Esophagus squamous epithelium (tissue), 4 donors: ENCODE data around the gene ZNF862.

Experiments
- POLR2A ChIP-seq, 4 donors: fragments of 450-650 bp; IDR thresholded peaks; one replicate each; pipeline ENCODE4 v1.6.1; 2017; ENCODE audit warnings: antibody characterized with exemption in 4 of 4, mild to moderate bottlenecking in 4 of 4, moderate library complexity in 3 of 4
- TF ChIP-seq, protein P1 (sequence below), 6 experiments: fragments of 450-650 bp in 4 of 6; fragments of 200-600 bp in 2 of 6; sonication (generic) in 2 of 6; IDR thresholded peaks; one replicate each; pipeline ENCODE4 v1.5.1; 2016 to 2019; ENCODE audit warnings: antibody characterized with exemption in 6 of 6, mild to moderate bottlenecking in 4 of 6, moderate library complexity in 4 of 6

DNA sequence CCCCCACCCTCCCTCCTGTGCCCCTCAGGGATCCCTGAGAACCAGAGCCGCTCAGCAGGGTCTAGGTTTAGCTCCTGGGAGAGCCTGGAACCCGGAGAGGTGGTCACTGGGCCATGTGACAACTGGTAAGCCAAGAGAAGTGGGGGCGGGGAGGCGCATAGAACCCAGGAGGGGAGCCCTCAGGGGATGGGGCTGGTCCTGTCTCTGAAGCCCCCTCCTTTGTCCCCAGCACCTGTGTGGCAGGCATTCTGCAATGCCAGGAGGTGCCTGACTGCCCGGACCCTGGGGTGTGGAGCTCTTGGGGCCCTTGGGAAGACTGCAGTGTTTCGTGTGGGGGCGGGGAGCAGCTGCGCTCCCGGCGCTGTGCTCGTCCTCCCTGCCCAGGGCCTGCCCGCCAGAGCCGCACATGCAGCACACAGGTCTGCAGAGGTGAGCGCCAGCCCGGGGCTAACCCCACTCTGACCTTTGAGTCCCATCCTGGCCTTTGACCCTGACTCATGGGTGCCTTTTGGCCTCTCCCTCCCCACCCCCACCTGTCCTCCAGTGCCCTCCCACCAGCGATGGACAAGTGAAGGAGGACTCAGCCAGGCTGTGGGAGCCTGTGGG lies 22.4 kb upstream of the ZNF862 start:
- no peak for TF ChIP-seq POLR2A (IDR thresholded peaks at IDR 0.05)
- TF ChIP-seq, protein P1, sequence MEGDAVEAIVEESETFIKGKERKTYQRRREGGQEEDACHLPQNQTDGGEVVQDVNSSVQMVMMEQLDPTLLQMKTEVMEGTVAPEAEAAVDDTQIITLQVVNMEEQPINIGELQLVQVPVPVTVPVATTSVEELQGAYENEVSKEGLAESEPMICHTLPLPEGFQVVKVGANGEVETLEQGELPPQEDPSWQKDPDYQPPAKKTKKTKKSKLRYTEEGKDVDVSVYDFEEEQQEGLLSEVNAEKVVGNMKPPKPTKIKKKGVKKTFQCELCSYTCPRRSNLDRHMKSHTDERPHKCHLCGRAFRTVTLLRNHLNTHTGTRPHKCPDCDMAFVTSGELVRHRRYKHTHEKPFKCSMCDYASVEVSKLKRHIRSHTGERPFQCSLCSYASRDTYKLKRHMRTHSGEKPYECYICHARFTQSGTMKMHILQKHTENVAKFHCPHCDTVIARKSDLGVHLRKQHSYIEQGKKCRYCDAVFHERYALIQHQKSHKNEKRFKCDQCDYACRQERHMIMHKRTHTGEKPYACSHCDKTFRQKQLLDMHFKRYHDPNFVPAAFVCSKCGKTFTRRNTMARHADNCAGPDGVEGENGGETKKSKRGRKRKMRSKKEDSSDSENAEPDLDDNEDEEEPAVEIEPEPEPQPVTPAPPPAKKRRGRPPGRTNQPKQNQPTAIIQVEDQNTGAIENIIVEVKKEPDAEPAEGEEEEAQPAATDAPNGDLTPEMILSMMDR (IDR thresholded peaks at IDR 0.05), result no peak
